PC-9 (cell line): Measurements from ENCODE around the gene HABP2. TPM values are rescaled to one million over a fixed set of nuclear protein-coding genes. Genes with fewer than 3 reads are reported as not detected.

Source experiments
- BruUV-seq: library from RNA; stranded (reverse); fragments of 400-500 nt; replicated peaks from 2 replicates; lab custom pipeline; 2021; lab: Mats Ljungman, UMichigan
- CTCF ChIA-PET: fragments of 300-600 bp; sonication (Branson Sonifier 250); formaldehyde crosslinking; loops from one replicate; lab custom pipeline; 2022; ENCODE audit warnings: antibody characterized with exemption; lab: Charles Lee
- POLR2A ChIA-PET: fragments of 300-600 bp; sonication (Branson Sonifier 250); formaldehyde crosslinking; loops from one replicate; lab custom pipeline; 2022; ENCODE audit warnings: antibody characterized with exemption; ENCODE audit not compliant: unreplicated experiment; lab: Charles Lee
- DNase-seq, 2 experiments: peaks; one replicate each; pipeline versions ENCODE4 v3.0.0 to v3.0.0-alpha.2; 2015 to 2022; ENCODE audit warnings: mixed read lengths in 1 of 2
- H2AFZ ChIP-seq: fragments of 200-600 bp; sonication (generic); 2 replicates; pipeline ENCODE4 v1.8.1; 2017; ENCODE audit warnings: antibody characterized with exemption
- H3F3A ChIP-seq: fragments of 200-600 bp; sonication (generic); 2 replicates; pipeline ENCODE4 v1.8.1; 2017; ENCODE audit warnings: antibody characterized with exemption, mild to moderate bottlenecking, low read depth; ENCODE audit not compliant: insufficient read depth
- H3K27ac ChIP-seq: fragments of 200-600 bp; sonication (generic); 2 replicates; pipeline ENCODE4 v1.6.1; 2016; ENCODE audit warnings: mixed run types
- H3K27me3 ChIP-seq: fragments of 200-600 bp; sonication (generic); 2 replicates; pipeline ENCODE4 v1.6.1; 2016; ENCODE audit warnings: low read depth, mixed run types; ENCODE audit not compliant: insufficient read depth
- H3K36me3 ChIP-seq: fragments of 200-600 bp; sonication (generic); 2 replicates; pipeline ENCODE4 v1.6.1; 2016; ENCODE audit warnings: low read depth, mixed run types
- H3K4me1 ChIP-seq: fragments of 200-600 bp; sonication (generic); replicated peaks from 2 replicates; pipeline ENCODE4 v1.6.1; 2016; ENCODE audit warnings: mixed run types; ENCODE audit not compliant: insufficient read depth
- H3K4me2 ChIP-seq: fragments of 200-600 bp; sonication (generic); 2 replicates; pipeline ENCODE4 v1.6.1; 2017; ENCODE audit warnings: mixed run types
- H3K4me3 ChIP-seq: fragments of 200-600 bp; sonication (generic); 2 replicates; pipeline ENCODE4 v1.6.1; 2016; ENCODE audit warnings: mixed run types
- H3K79me2 ChIP-seq: fragments of 200-600 bp; sonication (generic); 2 replicates; pipeline ENCODE4 v1.6.1; 2017; ENCODE audit warnings: low read depth, mixed run types
- H3K9me2 ChIP-seq: fragments of 200-600 bp; sonication (generic); 2 replicates; pipeline ENCODE4 v1.8.1; 2017; ENCODE audit warnings: mild to moderate bottlenecking; ENCODE audit not compliant: insufficient read depth
- H3K9me3 ChIP-seq: fragments of 200-600 bp; sonication (generic); 2 replicates; pipeline ENCODE4 v1.8.1; 2016; ENCODE audit warnings: low read depth; ENCODE audit not compliant: insufficient read depth
- H4K20me1 ChIP-seq: fragments of 200-600 bp; sonication (generic); 2 replicates; pipeline ENCODE4 v1.8.1; 2017; ENCODE audit not compliant: insufficient read depth
- EZH2 ChIP-seq: fragments of 200-600 bp; sonication (generic); IDR thresholded peaks from 2 replicates; pipeline ENCODE4 v1.8.0; 2017; ENCODE audit warnings: antibody characterized with exemption, low read depth
- intact Hi-C: fragments of 100-400 bp; cut with micrococcal nuclease; formaldehyde crosslinking; loops from one replicate; pipeline ENCODE4 v1.10.0; 2022; ENCODE audit not compliant: unreplicated experiment
- total RNA-seq: library from RNA; stranded (reverse); gene quantifications from 2 replicates; pipeline ENCODE4 v1.2.3, GENCODE V29; 2021
- TF ChIP-seq, protein P1 (sequence below): fragments of 200-600 bp; sonication (generic); conservative IDR thresholded peaks from 2 replicates; pipeline ENCODE4 v1.6.1; 2017; ENCODE audit warnings: mixed run types, antibody characterized with exemption, mild to moderate bottlenecking, moderate library complexity

The HABP2 gene
- total RNA-seq, 1 experiment from 2014 or later = not detected

GRCh38 chr10:113627836-113628235 is 75.0 kb downstream of the HABP2 start:
- intact Hi-C loops = no loop called here
- no TSS peak for BruUV-seq
- Histone ChIP-seq H4K20me1 (no peaks in the 10 kb centered on the region), H3K27me3 (peaks cover 25% of the 10 kb centered on the region), H3K4me2 (no peak overlapping the region), H3K4me1 (no peaks in the 10 kb centered on the region), H3K9me3 (no peaks in the 10 kb centered on the region), H3K36me3 (no peaks in the 10 kb centered on the region), H3K27ac (no peak overlapping the region), H3F3A (no peaks in the 10 kb centered on the region), H2AFZ (no peak overlapping the region), H3K4me3 (no peak overlapping the region), H3K79me2 (no peaks in the 10 kb centered on the region), H3K9me2 (no peaks in the 10 kb centered on the region)
- CTCF ChIA-PET = no interaction called here
- POLR2A ChIA-PET = no interaction called here
- TF ChIP-seq, protein P1, sequence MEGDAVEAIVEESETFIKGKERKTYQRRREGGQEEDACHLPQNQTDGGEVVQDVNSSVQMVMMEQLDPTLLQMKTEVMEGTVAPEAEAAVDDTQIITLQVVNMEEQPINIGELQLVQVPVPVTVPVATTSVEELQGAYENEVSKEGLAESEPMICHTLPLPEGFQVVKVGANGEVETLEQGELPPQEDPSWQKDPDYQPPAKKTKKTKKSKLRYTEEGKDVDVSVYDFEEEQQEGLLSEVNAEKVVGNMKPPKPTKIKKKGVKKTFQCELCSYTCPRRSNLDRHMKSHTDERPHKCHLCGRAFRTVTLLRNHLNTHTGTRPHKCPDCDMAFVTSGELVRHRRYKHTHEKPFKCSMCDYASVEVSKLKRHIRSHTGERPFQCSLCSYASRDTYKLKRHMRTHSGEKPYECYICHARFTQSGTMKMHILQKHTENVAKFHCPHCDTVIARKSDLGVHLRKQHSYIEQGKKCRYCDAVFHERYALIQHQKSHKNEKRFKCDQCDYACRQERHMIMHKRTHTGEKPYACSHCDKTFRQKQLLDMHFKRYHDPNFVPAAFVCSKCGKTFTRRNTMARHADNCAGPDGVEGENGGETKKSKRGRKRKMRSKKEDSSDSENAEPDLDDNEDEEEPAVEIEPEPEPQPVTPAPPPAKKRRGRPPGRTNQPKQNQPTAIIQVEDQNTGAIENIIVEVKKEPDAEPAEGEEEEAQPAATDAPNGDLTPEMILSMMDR = no peak
- no peak for TF ChIP-seq EZH2
- no peak for DNase-seq

DNA sequence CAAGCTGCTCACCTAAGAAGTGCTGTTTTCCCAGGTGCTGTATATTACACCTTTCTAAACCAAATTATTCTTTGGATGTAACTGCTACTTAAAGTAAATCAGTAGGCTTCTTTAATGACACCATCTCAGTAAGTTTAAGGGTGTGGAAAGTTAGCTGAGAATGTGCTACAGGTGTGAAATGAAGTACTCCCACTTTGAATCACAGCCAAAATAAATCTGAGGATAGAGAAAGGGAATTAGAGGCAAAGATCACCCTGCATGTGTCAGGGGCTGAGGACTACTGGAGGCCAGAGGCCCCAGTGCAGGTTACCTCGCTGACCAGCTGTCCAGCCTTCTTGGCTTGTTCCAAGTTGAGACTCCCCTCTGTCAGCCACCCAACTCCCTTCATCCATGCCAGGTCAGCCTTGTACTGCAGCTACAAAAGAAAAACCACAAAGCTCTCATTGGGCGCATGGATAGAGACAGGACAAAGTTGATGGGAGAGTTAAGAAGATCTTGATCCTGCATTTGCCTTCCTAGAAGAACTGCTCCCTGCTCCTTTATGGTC is 75.8 kb downstream of the HABP2 start:
- no peak for DNase-seq
- Histone ChIP-seq H3K9me2 (no peaks in the 10 kb centered on the region), H3K79me2 (no peaks in the 10 kb centered on the region), H3K4me2 (no peak overlapping the region), H3K27me3 (peaks cover 16% of the 10 kb centered on the region), H3K9me3 (no peaks in the 10 kb centered on the region), H3K27ac (no peak overlapping the region), H2AFZ (no peak overlapping the region), H3K36me3 (no peaks in the 10 kb centered on the region), H3K4me1 (no peaks in the 10 kb centered on the region), H4K20me1 (no peaks in the 10 kb centered on the region), H3K4me3 (no peak overlapping the region), H3F3A (no peaks in the 10 kb centered on the region)
- intact Hi-C loops = no loop called here
- BruUV-seq = no TSS peak
- TF ChIP-seq EZH2 = no peak
- TF ChIP-seq, protein P1 = no peak
- ChIA-PET POLR2A (no interaction called here), CTCF (no interaction called here)

DNA sequence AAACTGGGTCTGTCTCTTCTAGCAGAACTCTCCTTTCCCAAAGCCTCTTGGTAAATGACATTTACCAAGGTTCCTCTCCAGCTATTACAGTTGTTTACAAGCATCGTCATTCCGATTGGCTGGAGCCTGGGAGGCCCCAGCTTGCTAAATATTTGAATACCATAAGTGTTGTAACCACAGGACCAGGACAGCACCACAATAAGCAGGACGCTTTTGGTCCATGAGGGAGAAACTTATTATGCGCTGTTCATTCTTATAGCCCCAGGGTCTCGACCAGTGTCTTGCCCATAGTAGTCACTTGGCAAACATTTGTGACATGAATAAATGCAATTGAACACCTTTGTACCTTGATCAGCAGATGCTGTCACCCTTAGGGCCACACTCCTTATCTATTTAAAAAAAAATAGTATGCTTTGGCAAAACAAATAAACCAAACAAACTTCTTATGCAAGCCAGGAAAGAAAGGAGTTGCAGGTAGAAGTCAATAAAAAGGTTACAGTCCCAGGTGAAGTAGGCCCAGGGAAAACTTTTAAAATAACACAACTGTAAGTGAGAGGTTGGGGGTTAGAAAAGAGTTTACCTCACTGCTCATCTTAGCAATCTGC is 78.2 kb downstream of the HABP2 start:
- CTCF ChIA-PET = no interaction called here
- Histone ChIP-seq H3F3A (no peaks in the 10 kb centered on the region), H3K36me3 (no peaks in the 10 kb centered on the region), H3K9me3 (no peaks in the 10 kb centered on the region), H2AFZ (no peak overlapping the region), H3K4me1 (no peaks in the 10 kb centered on the region), H3K4me3 (no peak overlapping the region), H4K20me1 (no peaks in the 10 kb centered on the region), H3K27me3 (peaks cover 16% of the 10 kb centered on the region; the same call in 1 of the 2 replicates), H3K27ac (no peak overlapping the region), H3K9me2 (no peaks in the 10 kb centered on the region), H3K4me2 (no peak overlapping the region), H3K79me2 (no peaks in the 10 kb centered on the region)
- DNase-seq = no peak
- BruUV-seq = no TSS peak
- intact Hi-C loops = no loop called here
- no peak for TF ChIP-seq EZH2
- TF ChIP-seq, protein P1 = no peak
- POLR2A ChIA-PET = no interaction called here
